ENCODE results near the gene BCL11B. TPM values are rescaled to one million over a fixed set of nuclear protein-coding genes. Genes with fewer than 3 reads are reported as not detected.

The BCL11B gene
- total RNA-seq, 4 donors from 2014 or later, result 0.68 to 1.5 (median 0.85) TPM

DNA sequence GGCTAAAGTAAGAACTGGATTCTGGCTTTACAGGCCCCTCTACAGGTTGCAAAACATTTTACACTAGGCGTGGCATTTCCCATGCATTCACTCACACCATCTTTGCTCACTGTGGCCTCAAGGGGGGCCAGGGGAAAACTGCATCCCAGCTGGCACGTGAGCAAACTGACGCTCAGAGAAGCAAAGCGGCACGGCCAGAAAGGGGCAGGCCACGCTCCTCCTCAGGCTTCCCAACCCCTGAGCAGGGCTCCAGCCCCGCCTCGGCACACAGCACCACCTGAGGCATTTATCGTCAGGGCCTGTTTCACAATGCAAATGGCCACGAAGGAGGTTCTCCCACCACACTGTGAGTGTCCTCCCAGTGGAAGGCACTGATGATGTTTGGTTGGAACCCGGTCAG, 90.8 kb downstream of the BCL11B start:
- TF ChIP-seq CTCF (IDR thresholded peaks at IDR 0.05; ENCODE audit: low read depth), result no peak

DNA sequence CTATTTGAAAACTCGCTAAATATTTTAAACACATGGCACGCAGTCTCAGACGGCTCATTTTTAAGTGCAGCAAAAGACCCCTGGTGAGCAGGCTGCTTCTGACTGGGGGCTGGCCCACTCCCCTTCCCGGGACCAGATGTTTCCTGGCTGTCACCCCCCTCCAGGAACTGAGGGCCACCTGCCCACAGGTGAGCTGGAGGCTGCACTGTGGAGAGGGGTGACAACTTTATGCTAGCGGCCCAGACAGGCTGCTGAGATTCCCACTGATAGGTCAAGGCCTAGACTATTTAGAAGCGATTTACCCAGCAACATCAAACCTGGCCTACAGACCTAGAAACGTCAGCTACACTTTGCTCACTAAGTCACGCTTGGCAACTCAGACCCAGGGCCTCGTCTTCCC, 92.1 kb downstream of the BCL11B start:
- no peak for TF ChIP-seq CTCF (IDR thresholded peaks at IDR 0.05; ENCODE audit: low read depth)

- TF ChIP-seq CTCF (IDR thresholded peaks at IDR 0.05; ENCODE audit: low read depth), result no peak
Measured at GRCh38 chr14:99179506-99179905, 92.5 kb downstream of the BCL11B start.

DNA sequence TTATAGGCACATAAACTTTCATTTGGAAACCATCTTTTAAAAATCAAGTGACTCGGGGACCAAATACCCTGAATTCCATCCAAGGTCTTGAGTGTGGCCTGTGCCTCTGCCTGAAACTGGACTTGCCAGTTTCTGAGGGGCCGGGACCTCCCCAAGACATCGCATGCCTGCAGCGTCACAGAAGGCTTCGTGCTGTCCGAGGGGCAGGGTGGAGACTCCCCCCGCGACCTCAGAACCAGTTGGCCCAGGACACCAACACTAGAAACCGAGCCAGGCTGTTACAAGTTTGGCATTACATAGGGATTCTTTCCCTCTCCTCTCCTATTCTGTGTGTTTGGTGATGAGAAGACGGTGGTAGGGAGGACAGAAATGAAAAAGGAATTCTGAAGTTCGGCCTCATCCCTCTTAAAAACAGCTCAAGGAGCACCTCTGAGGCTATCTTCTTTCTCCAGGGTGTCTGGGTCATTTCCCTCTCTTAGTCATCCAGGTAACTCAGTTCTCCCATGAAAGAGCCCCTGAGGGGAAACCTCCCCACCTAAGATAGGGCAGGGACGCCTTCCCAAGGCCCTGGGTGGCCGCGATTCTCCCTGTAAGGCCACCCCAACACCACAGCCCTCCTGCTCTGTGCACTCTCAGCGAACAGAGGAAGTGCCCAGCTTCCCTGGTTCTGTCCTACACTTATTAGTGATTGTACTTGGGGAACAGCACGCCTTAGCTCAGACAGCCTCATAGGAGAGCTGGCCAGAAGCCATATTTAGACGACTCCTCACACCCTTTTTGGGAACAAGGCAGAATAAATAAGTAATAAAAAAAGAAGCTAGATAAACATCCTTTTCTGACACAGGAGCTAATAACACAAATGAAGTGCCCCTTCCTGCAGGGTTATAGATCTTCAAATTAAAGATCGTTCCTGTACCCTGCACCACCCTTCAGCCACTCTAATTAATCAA, 93.8 kb downstream of the BCL11B start:
- TF ChIP-seq CTCF (IDR thresholded peaks at IDR 0.05; ENCODE audit: low read depth), result no peak

GRCh38 chr14:99177046-99177655, 94.8 kb downstream of the BCL11B start:
- TF ChIP-seq CTCF (IDR thresholded peaks at IDR 0.05; ENCODE audit: low read depth), result no peak

GRCh38 chr14:99176156-99176945, 95.6 kb downstream of the BCL11B start:
- no peak for TF ChIP-seq CTCF (IDR thresholded peaks at IDR 0.05; ENCODE audit: low read depth)

Measured in subcutaneous adipose tissue (tissue), 4 donors.